ENCODE data around the gene DNAJC4.

Gene DNAJC4

GRCh38 chr11:64261556-64262080, 31.3 kb downstream of the DNAJC4 start:
- DNase-seq: no peak

- no peak for DNase-seq
Measured at GRCh38 chr11:64262271-64263002, 32.1 kb downstream of the DNAJC4 start.

- DNase-seq: no peak
Measured at GRCh38 chr11:64263021-64263946, 32.9 kb downstream of the DNAJC4 start.

GRCh38 chr11:64263947-64264317, 33.6 kb downstream of the DNAJC4 start:
- no peak for DNase-seq

- DNase-seq: no peak
Measured at GRCh38 chr11:64264371-64264852, 34.1 kb downstream of the DNAJC4 start.

GRCh38 chr11:64265176-64266160, 35.1 kb downstream of the DNAJC4 start:
- no peak for DNase-seq

GRCh38 chr11:64266339-64266738, 36.0 kb downstream of the DNAJC4 start:
- no peak for DNase-seq

GRCh38 chr11:64267207-64267945, 37.0 kb downstream of the DNAJC4 start:
- no peak for DNase-seq

- DNase-seq: no peak
Measured at GRCh38 chr11:64268025-64268892, 37.9 kb downstream of the DNAJC4 start.

- DNase-seq: peak in 1 of 2 donors; percentile 79
Measured at GRCh38 chr11:64268893-64269539, 38.7 kb downstream of the DNAJC4 start.

GRCh38 chr11:64269540-64270220, 39.3 kb downstream of the DNAJC4 start:
- peak; percentile 95 to 97 for DNase-seq

- DNase-seq: no peak
Measured at GRCh38 chr11:64275031-64275800, 44.9 kb downstream of the DNAJC4 start.

- DNase-seq: no peak
Measured at GRCh38 chr11:64275841-64276240, 45.5 kb downstream of the DNAJC4 start.

- DNase-seq: no peak
Measured at GRCh38 chr11:64276653-64277431, 46.5 kb downstream of the DNAJC4 start.

- no peak for DNase-seq
Measured at GRCh38 chr11:64278576-64279190, 48.3 kb downstream of the DNAJC4 start.

GRCh38 chr11:64281957-64282770, 51.8 kb downstream of the DNAJC4 start:
- DNase-seq: no peak

Measured in bone marrow (tissue), 2 donors.